Chondrocyte (in vitro differentiated cells): ENCODE results near the gene SPATA6. TPM values are rescaled to one million over a fixed set of nuclear protein-coding genes. Genes with fewer than 3 reads are reported as not detected.

ENCODE experiments used
- DNase-seq: peaks from one replicate; pipeline ENCODE4 v3.0.0; 2021; ENCODE audit warnings: mixed read lengths, low spot score
- H3K27ac Mint-ChIP-seq: one replicate; pipeline ENCODE4 v1.8.0; 2021; ENCODE audit warnings: mild to moderate bottlenecking, moderate library complexity, mixed read lengths; ENCODE audit not compliant: unreplicated experiment
- H3K27me3 Mint-ChIP-seq: 2 replicates; pipeline ENCODE4 v1.8.0; 2021; ENCODE audit warnings: low read depth, mixed read lengths
- H3K36me3 Mint-ChIP-seq: 2 replicates; pipeline ENCODE4 v1.8.0; 2021; ENCODE audit warnings: low read depth, mixed read lengths
- H3K4me1 Mint-ChIP-seq: 2 replicates; pipeline ENCODE4 v1.8.0; 2021; ENCODE audit warnings: low read depth, mild to moderate bottlenecking, mixed read lengths
- H3K4me3 Mint-ChIP-seq: one replicate; pipeline ENCODE4 v1.8.0; 2021; ENCODE audit warnings: mild to moderate bottlenecking, moderate library complexity, mixed read lengths; ENCODE audit not compliant: unreplicated experiment
- H3K9me3 Mint-ChIP-seq: 2 replicates; pipeline ENCODE4 v1.8.0; 2021; ENCODE audit warnings: low read depth, mixed read lengths
- total RNA-seq: library from RNA; stranded (reverse); gene quantifications from 3 replicates; pipeline ENCODE4 v1.2.1, GENCODE V29; 2021
- TF ChIP-seq, protein P1 (sequence below): fragments of 200-600 bp; sonication (generic); IDR thresholded peaks from 2 replicates; pipeline ENCODE4 v1.5.0; 2021; ENCODE audit warnings: antibody characterized with exemption, mild to moderate bottlenecking, moderate library complexity

SPATA6 gene
- total RNA-seq, 1 donor from 2014 or later = 3.8 TPM

DNA sequence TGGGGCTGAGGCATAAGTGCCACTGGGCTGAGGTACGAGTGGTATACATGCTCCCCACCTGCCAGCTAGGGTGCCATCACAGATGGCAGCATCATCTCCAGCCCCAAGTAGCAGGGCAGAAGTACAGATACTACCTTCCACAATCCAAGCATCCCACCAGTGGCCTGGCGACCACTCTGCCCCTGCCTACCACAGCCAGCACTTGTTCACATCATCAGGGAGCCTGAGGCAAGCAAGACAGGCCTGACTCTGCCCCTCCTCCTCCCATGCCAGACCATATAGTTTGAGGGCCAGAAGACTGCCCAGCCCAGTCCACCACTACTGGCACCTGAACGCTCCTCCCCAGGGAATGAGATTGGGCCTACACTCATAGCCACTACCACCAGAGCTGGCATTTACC, 84.6 kb downstream of the SPATA6 start:
- H3K27ac Mint-ChIP-seq = no peak overlapping the region
- no peaks in the 10 kb centered on the region for H3K36me3 Mint-ChIP-seq
- H3K4me3 Mint-ChIP-seq = no peak overlapping the region
- H3K9me3 Mint-ChIP-seq = no peaks in the 10 kb centered on the region
- no peak for DNase-seq
- TF ChIP-seq, protein P1, sequence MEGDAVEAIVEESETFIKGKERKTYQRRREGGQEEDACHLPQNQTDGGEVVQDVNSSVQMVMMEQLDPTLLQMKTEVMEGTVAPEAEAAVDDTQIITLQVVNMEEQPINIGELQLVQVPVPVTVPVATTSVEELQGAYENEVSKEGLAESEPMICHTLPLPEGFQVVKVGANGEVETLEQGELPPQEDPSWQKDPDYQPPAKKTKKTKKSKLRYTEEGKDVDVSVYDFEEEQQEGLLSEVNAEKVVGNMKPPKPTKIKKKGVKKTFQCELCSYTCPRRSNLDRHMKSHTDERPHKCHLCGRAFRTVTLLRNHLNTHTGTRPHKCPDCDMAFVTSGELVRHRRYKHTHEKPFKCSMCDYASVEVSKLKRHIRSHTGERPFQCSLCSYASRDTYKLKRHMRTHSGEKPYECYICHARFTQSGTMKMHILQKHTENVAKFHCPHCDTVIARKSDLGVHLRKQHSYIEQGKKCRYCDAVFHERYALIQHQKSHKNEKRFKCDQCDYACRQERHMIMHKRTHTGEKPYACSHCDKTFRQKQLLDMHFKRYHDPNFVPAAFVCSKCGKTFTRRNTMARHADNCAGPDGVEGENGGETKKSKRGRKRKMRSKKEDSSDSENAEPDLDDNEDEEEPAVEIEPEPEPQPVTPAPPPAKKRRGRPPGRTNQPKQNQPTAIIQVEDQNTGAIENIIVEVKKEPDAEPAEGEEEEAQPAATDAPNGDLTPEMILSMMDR = no peak
- no peaks in the 10 kb centered on the region for H3K27me3 Mint-ChIP-seq
- H3K4me1 Mint-ChIP-seq = no peaks in the 10 kb centered on the region

DNA sequence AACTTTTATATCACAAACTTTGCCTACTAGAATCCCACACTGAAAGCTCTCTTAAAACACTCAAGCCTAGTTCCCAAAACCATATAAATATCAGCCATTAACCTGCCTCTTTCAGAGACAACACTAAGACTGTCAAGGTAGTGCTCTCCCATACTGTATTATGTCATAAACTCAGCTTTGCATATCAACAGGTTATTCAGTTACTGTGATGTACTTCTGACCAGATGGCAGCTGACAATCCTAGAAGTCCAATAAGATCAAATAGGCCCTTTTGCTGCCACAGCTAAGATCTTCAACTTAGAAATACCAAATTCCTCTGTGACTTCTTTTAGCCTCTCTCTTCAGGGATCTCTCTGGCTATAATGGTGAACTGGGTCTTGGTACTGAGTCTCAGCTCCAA, 97.2 kb downstream of the SPATA6 start:
- Mint-ChIP-seq H3K4me1 (no peaks in the 10 kb centered on the region), H3K36me3 (peaks cover 7% of the 10 kb centered on the region), H3K9me3 (peaks cover 16% of the 10 kb centered on the region)

DNA sequence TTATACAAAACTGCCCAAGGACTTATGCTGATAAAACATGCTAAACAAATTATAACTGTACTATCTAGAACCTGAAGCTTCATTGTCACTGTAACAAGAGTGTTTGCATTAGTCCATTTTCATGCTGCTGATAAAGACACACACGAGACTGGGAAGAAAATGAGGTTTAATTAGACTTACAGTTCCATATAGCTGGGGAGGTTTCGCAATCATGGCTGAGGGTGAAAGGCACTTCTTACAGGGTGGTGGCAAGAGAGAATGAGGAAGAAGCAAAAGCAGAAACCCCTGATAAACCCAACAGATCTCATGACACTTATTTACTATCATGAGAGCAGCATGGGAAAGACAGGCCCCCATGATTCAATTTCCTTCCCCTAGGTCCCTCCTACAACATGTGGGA, 100.4 kb downstream of the SPATA6 start:
- Mint-ChIP-seq H3K27ac (no peak overlapping the region), H3K9me3 (peaks cover 27% of the 10 kb centered on the region), H3K4me3 (no peak overlapping the region), H3K4me1 (no peaks in the 10 kb centered on the region), H3K27me3 (no peaks in the 10 kb centered on the region), H3K36me3 (peaks cover 5% of the 10 kb centered on the region)
- DNase-seq = no peak
- TF ChIP-seq, protein P1 = no peak

More for the DNA sequence above, 97.2 kb downstream of the SPATA6 start:
- H3K27me3 Mint-ChIP-seq = no peaks in the 10 kb centered on the region
- H3K27ac Mint-ChIP-seq = no peak overlapping the region
- no peak for DNase-seq
- H3K4me3 Mint-ChIP-seq = no peak overlapping the region
- TF ChIP-seq, protein P1 = no peak

DNA sequence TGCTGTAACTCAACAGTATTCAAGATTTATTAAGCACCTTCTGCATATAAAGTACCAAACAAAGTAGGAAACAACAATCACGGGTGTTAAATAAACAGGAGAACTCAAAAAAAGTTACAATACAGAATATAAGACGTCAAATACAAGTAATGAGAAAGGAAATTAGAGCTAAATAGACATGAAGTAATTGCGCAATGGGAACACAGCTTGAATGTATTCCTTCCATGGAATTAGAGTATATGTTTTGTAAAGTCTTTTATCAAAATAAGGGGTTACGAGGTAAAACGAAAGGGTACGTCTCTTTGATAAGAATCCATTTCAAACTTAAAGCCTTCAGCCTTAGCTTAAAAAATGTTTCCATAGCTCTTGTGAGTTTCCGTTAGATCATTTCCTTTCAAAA, 109.1 kb downstream of the SPATA6 start:
- Mint-ChIP-seq H3K4me3 (no peak overlapping the region), H3K4me1 (no peaks in the 10 kb centered on the region), H3K36me3 (peaks cover 2% of the 10 kb centered on the region), H3K9me3 (peaks cover 19% of the 10 kb centered on the region), H3K27me3 (no peaks in the 10 kb centered on the region), H3K27ac (no peak overlapping the region)
- TF ChIP-seq, protein P1 = no peak
- DNase-seq = no peak

DNA sequence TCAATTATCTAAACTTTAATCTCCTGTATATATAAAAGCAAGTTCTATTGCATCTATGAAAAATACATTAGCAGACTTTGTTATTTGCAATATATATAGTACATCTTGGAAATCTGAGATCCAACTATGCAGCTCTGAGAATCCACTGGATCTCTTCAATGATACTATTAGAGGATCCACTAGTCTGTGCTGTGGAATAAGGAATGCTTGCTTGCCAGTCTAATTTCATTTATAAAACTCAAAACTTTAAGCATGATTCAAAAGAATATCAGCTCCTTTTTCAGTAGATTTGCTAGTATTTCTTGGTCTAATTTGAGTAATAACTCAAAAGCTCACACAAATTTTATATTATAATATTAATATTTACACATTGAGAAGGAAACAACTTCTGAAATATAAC, 115.1 kb downstream of the SPATA6 start:
- Mint-ChIP-seq H3K36me3 (no peaks in the 10 kb centered on the region), H3K4me1 (no peaks in the 10 kb centered on the region), H3K4me3 (no peak overlapping the region), H3K27ac (no peak overlapping the region), H3K9me3 (no peaks in the 10 kb centered on the region), H3K27me3 (no peaks in the 10 kb centered on the region)
- TF ChIP-seq, protein P1 = peak; percentile 71
- no peak for DNase-seq
